ENCODE results near the gene BTD. TPM values are rescaled to one million over a fixed set of nuclear protein-coding genes. Genes with fewer than 3 reads are reported as not detected.

Gene BTD, protein sequence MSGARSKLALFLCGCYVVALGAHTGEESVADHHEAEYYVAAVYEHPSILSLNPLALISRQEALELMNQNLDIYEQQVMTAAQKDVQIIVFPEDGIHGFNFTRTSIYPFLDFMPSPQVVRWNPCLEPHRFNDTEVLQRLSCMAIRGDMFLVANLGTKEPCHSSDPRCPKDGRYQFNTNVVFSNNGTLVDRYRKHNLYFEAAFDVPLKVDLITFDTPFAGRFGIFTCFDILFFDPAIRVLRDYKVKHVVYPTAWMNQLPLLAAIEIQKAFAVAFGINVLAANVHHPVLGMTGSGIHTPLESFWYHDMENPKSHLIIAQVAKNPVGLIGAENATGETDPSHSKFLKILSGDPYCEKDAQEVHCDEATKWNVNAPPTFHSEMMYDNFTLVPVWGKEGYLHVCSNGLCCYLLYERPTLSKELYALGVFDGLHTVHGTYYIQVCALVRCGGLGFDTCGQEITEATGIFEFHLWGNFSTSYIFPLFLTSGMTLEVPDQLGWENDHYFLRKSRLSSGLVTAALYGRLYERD
- total RNA-seq, result 10 to 100 TPM; 16.3 to 21.2 TPM
- 10 to 100 TPM; 13.5 to 17.9 (median 16.6) TPM for polyA plus RNA-seq (ENCODE audit: insufficient read length in 6 of 6)
- long read RNA-seq, donor 1, full-length matches to known transcripts, result 6 of 6 reads
- long read RNA-seq, donor 1, partial matches to known transcripts, result 0 of 6 reads
- long read RNA-seq, donor 1, other reads (novel, unspliced or antisense), result 0 of 6 reads
- long read RNA-seq, donor 2, full-length matches to known transcripts, result 5 of 12 reads
- long read RNA-seq, donor 2, partial matches to known transcripts, result 7 of 12 reads
- long read RNA-seq, donor 2, other reads (novel, unspliced or antisense), result 0 of 12 reads
- long read RNA-seq, donor 3, full-length matches to known transcripts, result 6 of 6 reads
- long read RNA-seq, donor 3, partial matches to known transcripts, result 0 of 6 reads
- long read RNA-seq, donor 3, other reads (novel, unspliced or antisense), result 0 of 6 reads
- long read RNA-seq, donor 4, full-length matches to known transcripts, result 13 of 13 reads
- long read RNA-seq, donor 4, partial matches to known transcripts, result 0 of 13 reads
- long read RNA-seq, donor 4, other reads (novel, unspliced or antisense), result 0 of 13 reads
- long read RNA-seq, donor 5, full-length matches to known transcripts, result 12 of 12 reads
- long read RNA-seq, donor 5, partial matches to known transcripts, result 0 of 12 reads
- long read RNA-seq, donor 5, other reads (novel, unspliced or antisense), result 0 of 12 reads
- long read RNA-seq, donor 6, full-length matches to known transcripts, result 4 of 4 reads
- long read RNA-seq, donor 6, partial matches to known transcripts, result 0 of 4 reads
- long read RNA-seq, donor 6, other reads (novel, unspliced or antisense), result 0 of 4 reads
- long read RNA-seq, donor 7, full-length matches to known transcripts, result 8 of 8 reads
- long read RNA-seq, donor 7, partial matches to known transcripts, result 0 of 8 reads
- long read RNA-seq, donor 7, other reads (novel, unspliced or antisense), result 0 of 8 reads
- long read RNA-seq, donor 8, partial matches to known transcripts, result 0 of 2 reads
- long read RNA-seq, donor 8, other reads (novel, unspliced or antisense), result 0 of 2 reads
- long read RNA-seq, donor 9, result 0 reads
- long read RNA-seq, donor 10, full-length matches to known transcripts, result 16 of 22 reads
- long read RNA-seq, donor 10, partial matches to known transcripts, result 3 of 22 reads
- long read RNA-seq, donor 10, other reads (novel, unspliced or antisense), result 3 of 22 reads
- long read RNA-seq, donor 11, full-length matches to known transcripts, result 4 of 4 reads
- long read RNA-seq, donor 11, partial matches to known transcripts, result 0 of 4 reads
- long read RNA-seq, donor 11, other reads (novel, unspliced or antisense), result 0 of 4 reads
- long read RNA-seq, donor 12, full-length matches to known transcripts, result 2 of 2 reads
- long read RNA-seq, donor 12, partial matches to known transcripts, result 0 of 2 reads
- long read RNA-seq, donor 12, other reads (novel, unspliced or antisense), result 0 of 2 reads

DNA sequence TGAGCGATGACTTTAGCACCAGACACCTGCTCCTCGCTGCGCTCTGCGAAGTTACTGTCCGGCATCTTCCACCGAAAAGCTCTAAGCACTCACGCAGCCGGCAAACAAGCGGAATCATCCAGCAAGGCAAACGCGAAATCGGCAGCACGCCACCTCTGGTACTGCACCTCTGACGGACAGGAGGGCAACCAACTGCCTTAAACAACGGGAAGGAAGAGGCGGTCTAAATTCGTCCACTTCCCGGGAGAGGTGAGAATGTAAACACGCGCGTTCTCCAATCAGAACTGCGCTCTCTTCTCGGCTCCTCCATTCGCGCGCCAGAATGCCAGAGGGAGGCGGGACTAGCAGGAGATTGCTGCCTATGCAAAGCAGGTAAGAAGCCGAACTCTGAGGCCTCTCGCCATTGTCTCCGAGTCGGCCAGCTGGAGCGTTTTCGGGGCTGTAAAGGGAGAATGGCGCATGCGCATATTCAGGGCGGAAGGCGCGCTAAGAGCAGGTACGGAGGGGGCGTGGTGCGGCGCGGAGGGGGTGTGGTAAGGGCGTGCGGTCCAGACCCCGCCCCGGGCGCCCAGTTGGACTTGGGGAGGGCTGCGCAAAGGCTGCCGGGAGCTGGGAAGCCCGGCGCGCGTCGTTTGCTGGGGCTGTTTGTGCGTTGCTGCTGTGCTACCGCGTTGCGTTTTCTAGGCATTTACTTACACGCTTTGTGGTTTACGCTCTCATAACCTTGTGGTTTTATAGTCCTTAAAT, at the start of gene BTD, which contains the start of gene HACL1:
TSS of gene BTD (plus strand) at position 347 of the 747 bp plus-strand sequence. CDS start 33,695 bp downstream, outside the sequence.
TSS of gene HACL1 (minus strand) at position 171 of the 747 bp plus-strand sequence. CDS start at position 65, 106 bp downstream.
- Histone ChIP-seq H3K9me3 (no peaks in the 10 kb centered on the region), H3K36me3 (peaks cover 0 to 23% of the 10 kb centered on the region in 2 donors), H3K4me3 (peak within 1 kb of the TSS; percentile 59 to 85), H3K4me1 (peaks cover 6 to 23% of the 10 kb centered on the region in 2 donors), H3K27me3 (no peaks in the 10 kb centered on the region), H3K27ac (peak within 1 kb of the TSS; percentile 88 to 94)
- TF ChIP-seq, protein P1, sequence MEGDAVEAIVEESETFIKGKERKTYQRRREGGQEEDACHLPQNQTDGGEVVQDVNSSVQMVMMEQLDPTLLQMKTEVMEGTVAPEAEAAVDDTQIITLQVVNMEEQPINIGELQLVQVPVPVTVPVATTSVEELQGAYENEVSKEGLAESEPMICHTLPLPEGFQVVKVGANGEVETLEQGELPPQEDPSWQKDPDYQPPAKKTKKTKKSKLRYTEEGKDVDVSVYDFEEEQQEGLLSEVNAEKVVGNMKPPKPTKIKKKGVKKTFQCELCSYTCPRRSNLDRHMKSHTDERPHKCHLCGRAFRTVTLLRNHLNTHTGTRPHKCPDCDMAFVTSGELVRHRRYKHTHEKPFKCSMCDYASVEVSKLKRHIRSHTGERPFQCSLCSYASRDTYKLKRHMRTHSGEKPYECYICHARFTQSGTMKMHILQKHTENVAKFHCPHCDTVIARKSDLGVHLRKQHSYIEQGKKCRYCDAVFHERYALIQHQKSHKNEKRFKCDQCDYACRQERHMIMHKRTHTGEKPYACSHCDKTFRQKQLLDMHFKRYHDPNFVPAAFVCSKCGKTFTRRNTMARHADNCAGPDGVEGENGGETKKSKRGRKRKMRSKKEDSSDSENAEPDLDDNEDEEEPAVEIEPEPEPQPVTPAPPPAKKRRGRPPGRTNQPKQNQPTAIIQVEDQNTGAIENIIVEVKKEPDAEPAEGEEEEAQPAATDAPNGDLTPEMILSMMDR (IDR thresholded peaks at IDR 0.05), result peak in 1 of 2 donors; percentile 57
- peak; percentile 97 to 99 (median 99) for DNase-seq
- intact Hi-C loops (cut with DNase I), result no loop called here
- ATAC-seq, result peak; percentile 97

DNA sequence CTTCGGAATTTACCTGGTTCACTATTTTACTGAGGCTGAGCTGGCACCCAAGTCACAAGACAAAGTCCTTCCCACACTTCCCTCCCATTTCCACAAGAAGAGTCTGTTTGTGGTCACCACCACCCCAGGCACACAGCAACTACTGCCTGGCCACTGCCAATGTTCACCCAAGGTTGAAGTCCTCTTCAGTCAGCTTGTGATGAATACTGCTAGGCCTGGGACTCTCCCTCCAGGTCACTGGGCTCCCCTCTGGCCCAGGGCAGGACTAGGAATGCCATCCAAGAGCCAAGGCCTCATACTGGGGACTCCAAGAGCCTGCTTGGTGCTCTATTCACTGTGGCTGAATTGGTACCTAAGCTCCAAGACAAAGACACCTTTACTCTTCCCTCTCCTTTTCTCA, 49.6 kb upstream of the BTD start:
- TF ChIP-seq, protein P1 (IDR thresholded peaks at IDR 0.05), result no peak
- Histone ChIP-seq H3K4me1 (peaks cover 0 to 8% of the 10 kb centered on the region in 2 donors), H3K9me3 (no peaks in the 10 kb centered on the region), H3K4me3 (no peak overlapping the region), H3K27me3 (no peaks in the 10 kb centered on the region), H3K27ac (no peak overlapping the region), H3K36me3 (no peaks in the 10 kb centered on the region)
- DNase-seq (no peak), ATAC-seq (no peak)
- intact Hi-C loops (cut with DNase I), result loop anchor here in 1 of 2 donors (10.0 kb wide), 1 partner anchor 127 kb away; the partner anchor contains the start of genes EAF1 and METTL6

DNA sequence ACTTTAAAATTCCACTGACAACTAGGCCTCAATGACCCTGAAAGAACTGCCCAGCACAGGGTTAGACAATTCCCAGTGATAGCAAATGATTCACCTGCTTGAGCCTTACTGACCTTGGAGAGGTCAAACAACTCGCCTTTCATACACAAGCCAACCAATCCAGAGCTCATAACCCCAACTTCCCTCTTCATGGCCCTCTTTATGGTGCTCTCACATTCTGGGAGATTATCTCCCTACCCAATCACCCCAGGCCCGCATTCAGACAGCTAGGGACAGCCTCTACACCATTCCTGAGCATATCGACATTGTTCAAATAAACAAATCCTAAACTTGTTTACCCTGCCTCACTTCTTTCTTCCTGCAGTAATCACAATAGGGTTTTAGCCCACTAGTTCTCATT, 47.8 kb upstream of the BTD start:
- Histone ChIP-seq H3K9me3 (no peaks in the 10 kb centered on the region), H3K36me3 (no peaks in the 10 kb centered on the region), H3K4me3 (no peak overlapping the region), H3K27ac (no peak overlapping the region), H3K27me3 (no peaks in the 10 kb centered on the region), H3K4me1 (peaks cover 6 to 18% of the 10 kb centered on the region in 2 donors)
- intact Hi-C loops (cut with DNase I), result loop anchor here in 1 of 2 donors (10.0 kb wide), 1 partner anchor 129 kb away; the partner anchor contains the start of genes EAF1 and METTL6
- ATAC-seq (no peak), DNase-seq (no peak)
- TF ChIP-seq, protein P1 (IDR thresholded peaks at IDR 0.05), result no peak

All from left lung (tissue), 14 donors.